T-helper 9 cell (primary cell): ENCODE measurements around the gene PDE5A.
"Not testable (repeated sequence)": the region's sequence is repeated elsewhere in the genome, so short reads cannot be mapped to it uniquely, and the experiment has no call there.

Source experiments
- DNase-seq: peaks from one replicate; pipeline ENCODE4 v3.0.0-alpha.2; 2020

Gene PDE5A

DNA sequence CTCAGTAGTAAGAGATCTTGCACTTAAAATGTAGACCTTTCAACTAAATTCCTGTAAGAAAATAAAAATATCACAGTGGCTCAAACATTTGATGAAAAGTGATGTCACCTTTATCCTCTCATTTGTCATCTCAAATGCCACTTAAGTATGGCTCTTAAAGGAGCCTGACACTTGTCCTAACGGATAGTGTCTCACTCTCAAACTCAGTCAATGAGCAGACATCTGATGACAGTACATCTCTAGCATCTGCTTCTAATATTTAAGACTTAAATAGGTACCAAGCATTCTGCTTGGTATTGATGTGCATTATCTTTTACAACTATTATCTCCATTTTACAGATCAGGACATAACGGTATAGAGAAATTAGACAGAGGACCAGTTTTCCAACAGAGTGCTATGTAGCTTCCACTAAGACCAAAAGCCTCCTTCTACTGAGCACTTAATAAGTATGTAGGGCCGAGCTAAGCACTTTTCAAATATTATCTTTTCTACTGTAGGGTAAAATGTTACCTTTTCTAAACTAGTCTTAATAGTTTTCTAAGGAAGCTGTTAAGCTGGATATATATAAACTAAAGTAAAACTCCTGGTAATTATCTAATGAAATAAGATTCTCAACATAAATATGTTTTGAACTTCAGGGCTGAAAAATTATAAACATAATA lies 110.2 kb downstream of the PDE5A start:
- DNase-seq, result no peak

- DNase-seq, result no peak
Observed at GRCh38 chr4:119517361-119518229, 111.0 kb downstream of the PDE5A start.

- no peak for DNase-seq
Observed at GRCh38 chr4:119512398-119512797, 116.2 kb downstream of the PDE5A start.

DNA sequence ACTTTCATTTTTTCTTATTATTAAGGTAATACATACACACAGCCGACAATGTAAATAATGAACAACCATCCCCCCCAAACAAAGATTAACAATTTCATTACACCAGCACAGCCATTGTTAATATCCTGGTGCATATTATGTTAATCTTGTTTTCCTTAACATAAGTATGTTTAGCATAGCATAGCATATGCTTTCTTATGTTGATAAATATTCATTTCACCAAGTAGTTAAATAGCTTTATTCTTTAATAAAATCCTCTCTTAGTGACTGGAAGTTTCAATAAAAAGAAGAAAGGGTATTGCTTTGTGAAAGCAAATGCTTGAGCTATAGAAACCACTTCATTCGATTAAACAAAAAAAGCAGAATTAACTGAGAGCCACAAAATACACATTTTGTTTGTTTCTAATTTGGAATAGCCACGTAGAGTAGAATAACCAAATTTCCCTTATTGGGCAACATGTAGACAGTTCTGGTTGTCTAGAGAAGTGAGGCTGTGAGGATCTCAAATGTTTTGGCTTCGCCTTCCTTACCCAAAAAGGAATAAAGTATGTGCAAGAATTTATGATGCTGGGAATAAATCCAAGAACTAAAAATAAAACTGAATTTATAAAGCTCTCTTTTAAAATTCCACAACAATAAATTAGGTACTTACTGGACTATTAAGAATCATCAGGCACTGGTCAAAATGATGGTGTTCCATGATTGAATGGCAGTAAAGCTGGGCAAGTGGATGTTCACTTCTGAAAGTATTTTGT lies 118.0 kb downstream of the PDE5A start:
- DNase-seq, result no peak

DNA sequence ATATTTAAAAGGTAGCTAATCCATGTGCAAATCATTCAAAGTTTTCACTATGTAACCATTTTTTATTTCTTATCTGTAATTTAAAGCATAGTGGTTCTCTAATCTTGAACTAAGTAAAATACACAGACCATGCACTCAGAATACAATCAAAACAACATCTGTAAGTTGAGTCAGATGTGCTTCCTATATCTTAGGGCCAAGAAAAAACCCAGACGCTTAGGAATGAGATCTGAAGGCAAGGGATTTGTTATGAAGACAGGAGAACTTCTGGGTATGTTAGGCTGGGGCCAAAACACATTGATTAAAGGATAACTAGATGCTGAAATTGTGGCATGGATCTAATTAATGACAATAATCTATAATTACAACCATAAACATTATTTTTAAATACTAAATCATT lies 120.3 kb downstream of the PDE5A start:
- DNase-seq, result no peak

DNA sequence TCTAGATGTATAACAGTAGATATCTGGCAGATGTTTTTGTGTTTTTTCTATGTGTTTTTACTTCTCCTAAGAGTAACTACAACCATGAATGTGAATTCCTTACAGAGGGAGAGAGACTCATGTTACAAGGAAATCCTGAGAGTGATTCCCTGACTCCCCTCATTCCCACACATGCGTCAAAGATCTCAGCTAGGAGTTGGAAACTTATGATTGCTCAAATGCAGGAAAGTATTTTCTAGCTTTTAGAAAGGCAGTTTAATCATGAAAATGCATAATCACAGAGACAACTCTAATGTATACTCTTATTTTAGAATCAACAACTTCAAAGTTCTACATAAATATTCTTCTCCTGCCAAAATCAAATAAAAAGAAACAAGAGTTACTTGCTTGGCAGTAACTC lies 121.8 kb downstream of the PDE5A start:
- DNase-seq, result no peak

- no peak for DNase-seq
Observed at GRCh38 chr4:119504616-119505015, 124.0 kb downstream of the PDE5A start.

DNA sequence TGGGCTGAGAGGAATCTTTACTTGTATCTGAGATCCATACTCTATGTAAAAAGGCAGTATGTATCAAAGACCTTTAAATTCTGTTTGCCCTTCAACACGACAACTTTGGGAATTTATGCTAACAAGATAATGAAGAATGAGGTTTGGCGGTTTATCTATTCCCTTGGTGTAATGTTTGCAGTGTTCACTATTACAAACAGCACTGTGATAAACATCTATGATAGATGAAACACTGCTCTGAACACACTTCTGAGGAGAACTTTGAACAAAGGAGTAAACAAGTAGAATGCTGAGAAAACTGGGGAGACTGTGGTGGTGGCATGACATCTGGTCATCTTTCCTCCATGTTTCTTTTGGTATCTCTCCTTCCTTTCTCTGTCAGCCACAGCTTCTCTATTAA lies 126.9 kb downstream of the PDE5A start:
- DNase-seq, result no peak

DNA sequence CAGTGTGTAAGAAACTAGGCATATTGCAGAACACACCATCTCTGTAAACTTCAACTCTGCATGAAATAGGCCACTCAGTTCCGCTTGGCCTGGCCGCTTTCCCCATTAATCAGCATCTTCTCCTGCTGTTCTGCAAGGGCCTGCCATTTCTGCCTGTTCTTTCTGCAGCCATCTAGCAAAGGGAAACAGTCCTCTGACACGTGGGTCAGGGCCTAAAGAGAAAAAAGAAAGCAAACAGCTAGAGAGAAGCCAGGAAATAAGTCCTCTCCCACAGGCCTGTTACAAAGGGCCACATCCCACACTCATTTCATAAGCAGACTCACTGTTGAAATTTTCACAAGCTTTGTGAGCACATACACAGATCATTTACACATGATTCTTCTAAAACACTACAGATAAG lies 130.1 kb downstream of the PDE5A start:
- DNase-seq, result no peak

- no peak for DNase-seq
Observed at GRCh38 chr4:119493886-119494285, 134.7 kb downstream of the PDE5A start.

DNA sequence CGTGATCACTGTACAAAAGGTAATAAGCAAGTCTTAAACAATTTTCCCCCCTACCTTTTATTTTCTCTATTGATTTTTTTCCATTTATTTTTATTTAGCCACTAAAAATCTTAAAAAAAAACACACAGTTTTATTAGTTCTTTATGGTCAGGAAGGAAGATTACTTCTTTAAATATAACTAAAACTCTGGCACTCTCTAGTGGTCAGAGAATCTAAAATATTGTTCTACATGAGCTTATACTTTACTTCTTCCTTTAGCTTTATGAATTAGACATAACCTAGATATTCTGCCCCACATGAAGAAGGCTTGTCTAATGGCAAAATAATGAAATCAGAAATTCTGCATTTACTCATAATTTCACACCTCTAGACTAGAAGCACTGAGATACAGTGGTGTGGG lies 135.2 kb downstream of the PDE5A start:
- no peak for DNase-seq

- DNase-seq, result no peak
Observed at GRCh38 chr4:119490335-119490734, 138.3 kb downstream of the PDE5A start.

GRCh38 chr4:119489305-119489704 lies 139.3 kb downstream of the PDE5A start:
- no peak for DNase-seq

DNA sequence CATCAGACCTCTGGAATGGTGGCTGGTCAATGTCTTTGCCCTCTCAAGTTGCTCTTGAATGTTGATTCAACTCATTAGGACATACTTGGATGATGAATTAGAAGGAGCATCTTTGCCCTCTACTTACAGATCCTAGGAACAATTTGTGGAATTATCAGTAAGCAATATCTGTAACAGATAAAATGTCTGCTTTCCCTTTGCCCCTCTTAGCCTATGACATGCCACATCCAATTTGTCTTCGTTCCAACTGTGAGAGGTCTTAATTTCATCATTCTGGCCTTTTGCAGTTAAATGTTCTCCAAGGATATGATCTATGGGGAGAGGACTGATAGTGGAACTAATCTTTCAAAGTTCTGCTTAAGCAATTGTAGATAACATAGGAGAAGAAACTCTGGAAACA lies 148.3 kb downstream of the PDE5A start:
- no peak for DNase-seq

DNA sequence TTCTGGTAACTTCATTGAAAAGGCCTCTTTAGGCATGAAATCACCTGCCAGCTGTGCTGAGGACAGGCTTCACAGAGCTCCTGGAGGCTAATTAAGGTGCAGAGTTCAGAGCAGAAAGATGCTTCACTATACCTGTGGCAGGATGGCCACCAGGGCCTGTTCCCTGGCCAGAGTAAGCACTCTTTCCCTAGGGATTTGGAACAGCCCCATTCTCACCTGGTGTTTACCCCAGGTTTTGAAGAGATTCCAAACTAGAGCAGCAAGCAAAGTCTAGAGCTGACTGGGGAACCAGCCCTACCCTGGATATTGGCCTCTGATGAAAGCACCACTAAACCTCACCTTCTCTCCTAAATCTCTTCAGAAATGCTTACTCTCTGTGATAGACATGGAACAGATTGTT lies 148.8 kb downstream of the PDE5A start:
- no peak for DNase-seq

DNA sequence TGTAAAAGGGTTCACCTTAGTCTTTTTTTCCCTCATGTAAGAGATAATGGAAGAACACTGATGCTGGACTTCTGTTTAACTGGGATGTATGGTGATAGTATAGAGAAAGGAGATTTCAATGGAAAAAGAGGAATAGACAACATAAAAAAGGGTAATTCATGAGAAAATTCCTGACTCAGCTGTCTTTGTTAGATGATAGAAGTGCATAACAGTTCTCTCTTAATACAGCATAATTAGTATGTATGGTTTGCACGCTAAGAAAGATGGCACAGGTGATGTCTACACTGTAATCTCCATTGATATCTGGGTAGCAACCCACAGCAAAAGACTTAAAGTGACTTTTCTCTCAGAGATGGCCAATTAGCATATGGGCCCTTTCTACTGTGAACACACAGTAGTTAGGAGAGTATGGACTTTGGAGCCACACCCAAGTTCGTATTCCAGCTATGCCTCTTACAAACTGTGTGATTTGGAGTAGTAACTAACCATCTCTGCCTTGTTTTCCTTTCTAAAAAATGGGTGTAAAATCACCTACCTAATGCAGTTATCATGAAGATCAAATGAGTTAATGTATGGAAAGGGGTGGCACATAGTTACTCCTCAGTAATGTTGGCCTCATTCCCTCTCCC lies 149.3 kb downstream of the PDE5A start:
- no peak for DNase-seq

DNA sequence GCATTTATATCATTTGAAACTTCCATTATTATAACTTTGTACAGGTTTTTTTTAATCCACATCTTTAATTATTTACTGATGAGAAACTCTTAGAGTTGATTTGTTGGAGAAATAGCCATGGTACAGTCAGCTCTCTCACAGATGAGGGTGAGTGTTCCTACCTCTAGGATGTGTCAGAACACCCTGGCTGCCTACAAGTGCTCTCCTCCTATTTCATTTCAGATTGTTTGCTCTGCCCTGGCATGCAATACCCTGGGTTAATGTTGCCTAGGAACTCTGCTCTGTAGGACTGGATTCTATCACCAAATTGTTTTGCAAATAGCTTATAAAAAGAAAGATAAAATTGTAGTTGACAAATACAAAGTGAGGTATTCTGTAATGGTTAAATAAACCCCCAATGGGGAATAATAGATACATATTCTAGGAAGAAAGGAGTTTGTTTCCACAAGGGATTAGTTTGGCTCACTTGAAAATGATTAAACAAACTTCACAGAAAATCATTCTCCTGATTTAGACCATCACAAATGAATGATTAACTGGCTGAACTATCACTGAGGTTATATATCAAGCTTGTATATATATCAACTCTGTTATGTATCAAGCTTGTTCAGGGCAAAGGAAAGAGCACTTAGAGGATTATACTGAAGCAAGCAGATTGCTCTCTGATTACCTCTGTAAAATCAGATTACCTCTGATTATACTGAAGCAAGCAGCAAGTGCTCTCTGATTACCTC lies 150.0 kb downstream of the PDE5A start:
- DNase-seq, result no peak

DNA sequence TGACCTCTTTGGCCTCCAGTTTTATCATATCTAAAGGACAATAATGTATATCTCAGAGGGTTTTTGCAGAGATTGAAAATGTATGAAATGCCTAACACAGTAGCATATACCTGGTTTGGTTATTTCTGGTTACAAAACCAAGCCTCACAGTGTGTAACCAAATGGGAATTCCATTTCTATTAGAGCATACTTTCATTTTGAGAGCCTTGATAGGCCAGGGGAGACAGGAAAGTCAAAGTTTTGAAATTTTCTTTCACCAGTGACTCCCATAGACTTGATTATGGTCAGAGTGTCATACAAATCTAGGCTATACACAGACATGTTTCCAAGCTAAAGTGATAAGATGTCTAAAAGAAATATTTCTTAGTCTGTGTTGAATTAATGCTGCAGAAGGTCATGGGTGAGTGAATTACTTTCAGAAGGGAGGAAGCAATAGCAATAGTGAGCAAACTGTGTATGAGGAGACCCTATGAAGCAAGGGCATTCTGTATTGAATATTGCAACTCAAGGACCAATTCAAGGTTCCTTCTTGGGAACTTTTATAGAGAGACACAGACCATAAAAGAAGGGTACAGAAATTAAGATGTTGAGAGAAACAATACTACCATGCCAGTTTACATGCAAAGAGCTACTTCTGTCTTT lies 151.1 kb downstream of the PDE5A start:
- DNase-seq, result no peak

DNA sequence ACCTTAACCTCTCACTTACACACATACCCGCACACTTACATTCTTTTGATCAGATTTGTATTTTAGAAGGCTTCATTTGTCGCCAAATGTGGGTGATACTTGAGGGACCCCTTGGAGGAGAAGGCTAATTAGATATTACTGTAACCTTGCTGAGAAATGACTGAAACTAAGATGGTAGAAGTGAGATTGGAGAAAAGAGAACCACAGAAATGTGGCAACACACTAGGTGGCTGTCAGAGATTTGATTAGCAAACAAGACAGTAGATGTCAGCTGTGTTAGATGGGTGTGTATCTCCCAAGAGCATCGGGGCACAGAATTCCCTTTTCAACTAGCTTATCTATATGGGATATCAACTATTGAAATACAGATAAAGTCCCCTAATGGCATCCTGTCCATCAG lies 157.3 kb downstream of the PDE5A start:
- DNase-seq, result no peak

DNA sequence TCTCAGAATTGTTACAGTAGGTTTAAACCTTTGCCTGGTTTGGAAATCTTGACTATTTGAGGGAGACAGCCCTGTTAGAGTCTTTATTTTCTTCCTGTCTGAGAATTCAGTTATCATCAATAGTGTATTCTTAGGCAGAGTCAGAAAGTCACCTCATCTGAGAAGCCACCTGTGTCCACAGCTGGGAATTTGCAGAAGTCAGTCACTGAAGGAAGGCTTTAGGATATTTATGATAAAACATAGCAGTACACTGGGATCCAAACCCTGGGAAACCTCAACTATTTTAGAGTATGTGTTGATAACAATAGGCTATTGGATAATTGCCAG lies 157.9 kb downstream of the PDE5A start:
- DNase-seq, result not testable (repeated sequence)

DNA sequence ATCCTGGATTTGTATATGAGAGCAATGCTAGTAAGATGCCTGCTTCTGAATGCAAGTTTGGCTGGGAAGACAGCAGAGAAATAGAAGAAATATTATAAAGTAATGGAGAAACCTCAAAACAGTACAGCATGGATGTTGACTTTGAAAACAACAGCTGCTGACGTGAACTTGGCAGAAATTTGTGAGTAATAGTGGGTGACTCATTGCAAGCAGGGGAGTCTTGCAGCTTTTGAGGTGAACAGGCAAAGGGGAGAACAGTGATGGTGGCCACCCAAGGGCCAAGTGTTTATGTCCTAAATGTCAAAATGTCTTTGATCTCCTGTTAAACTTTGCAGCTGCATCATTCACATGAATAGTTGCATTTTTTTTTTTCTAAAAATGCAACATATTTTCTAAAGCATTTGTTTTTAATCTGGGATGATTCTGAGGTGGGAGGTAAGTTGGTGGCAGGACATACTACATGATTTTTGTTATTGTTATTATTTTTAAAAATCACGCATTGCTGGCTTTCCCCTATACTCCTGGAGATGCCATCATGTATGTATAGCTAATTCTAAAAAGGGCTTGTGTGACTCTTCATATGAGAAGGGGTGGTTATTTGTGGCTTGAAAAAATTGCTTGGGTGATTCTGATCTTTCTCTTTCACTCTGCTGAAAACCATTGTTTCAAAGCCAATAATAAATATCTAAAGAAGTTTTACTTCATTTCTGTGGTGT lies 158.4 kb downstream of the PDE5A start:
- not testable (repeated sequence) for DNase-seq
